NCI-H748 (cell line): ENCODE measurements around the gene TAF12.
"Not testable (repeated sequence)": the region's sequence is repeated elsewhere in the genome, so short reads cannot be mapped to it uniquely, and the experiment has no call there.

Experiments
- DNase-seq: peaks from one replicate; lab custom pipeline; 2025; ENCODE audit not compliant: unreplicated experiment; lab: John Stamatoyannopoulos, UW

The TAF12 gene, protein sequence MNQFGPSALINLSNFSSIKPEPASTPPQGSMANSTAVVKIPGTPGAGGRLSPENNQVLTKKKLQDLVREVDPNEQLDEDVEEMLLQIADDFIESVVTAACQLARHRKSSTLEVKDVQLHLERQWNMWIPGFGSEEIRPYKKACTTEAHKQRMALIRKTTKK

DNA sequence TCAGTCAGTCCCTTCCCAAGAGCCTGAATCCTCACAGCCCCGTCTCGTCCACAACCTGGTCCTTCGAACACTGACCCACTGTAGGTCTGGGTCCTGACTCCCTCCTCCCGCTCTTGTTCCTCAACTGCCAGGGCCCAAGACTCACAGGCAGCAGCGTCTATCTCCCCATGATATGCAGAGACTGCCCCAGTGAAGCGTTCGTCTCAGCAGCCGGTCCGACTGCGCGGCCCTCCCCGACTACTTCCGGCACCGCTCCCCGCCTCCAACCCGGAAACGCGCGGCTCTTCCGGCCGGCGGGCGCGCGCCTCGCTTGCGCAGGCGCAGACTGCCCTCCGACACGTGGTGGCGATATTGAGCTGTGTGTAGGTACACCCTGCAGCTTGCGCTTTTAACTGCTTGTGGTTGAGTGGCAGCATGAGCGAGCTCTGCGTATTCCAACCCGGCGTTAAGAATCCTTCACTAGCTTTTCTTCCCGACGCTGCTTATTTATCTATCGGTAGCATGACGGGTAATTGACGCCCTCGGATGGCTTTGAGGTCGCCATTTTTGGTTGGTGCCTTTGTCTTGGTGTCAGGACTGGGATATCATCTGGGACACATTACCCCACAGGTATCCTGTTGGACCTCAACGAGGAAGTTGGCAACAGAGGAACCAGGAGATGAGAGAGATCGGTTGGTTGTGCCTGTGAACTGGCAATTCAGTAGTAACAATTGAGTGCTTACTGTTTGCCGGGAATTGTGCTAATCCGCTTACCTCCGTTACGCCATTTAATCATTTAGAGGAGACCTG is at the start of gene TAF12:
Gene TAF12, minus strand, starts transcription at position 221 of the 789 bp plus-strand sequence. CDS start 20,986 bp downstream, outside the sequence.
- DNase-seq, result peak; percentile 93

DNA sequence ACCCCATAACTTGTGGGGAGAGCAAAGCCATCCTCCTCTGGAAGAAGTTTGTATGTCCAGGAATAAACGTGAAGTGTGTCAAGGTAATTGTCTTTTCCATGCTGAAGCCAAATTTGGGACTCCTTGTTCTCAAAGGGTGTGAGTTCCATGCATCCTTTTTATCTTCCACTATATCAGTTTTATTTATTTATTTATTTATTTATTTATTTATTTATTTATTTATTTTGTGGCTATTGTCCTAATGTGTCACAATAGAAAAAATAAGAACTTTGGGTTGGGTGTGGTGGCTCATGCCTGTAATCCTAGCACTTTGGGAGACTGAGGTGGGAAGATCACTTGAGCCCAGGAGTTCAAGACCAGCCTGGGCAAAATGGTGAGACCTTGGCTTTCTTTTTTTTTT is 48.8 kb upstream of the TAF12 start:
- not testable (repeated sequence) for DNase-seq

DNA sequence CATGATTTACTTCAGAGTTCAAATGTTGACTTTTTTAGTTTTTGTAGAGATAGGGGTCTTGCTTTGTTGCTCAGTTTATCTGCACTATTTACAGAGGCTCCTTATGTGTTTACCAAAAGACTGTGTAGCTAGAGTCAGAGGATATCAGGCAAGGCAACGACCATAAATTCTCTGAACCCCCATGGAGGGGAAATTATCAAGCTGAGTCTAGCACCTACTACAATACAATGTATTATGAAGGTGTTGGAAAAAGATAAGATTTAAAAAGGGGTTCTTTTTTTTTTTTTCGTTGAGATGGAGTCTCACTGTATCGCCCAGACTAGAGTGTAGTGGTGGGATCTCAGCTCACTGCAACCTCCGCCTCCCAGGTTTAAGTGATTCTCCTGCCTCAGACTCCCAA is 42.1 kb upstream of the TAF12 start:
- DNase-seq, result no peak

DNA sequence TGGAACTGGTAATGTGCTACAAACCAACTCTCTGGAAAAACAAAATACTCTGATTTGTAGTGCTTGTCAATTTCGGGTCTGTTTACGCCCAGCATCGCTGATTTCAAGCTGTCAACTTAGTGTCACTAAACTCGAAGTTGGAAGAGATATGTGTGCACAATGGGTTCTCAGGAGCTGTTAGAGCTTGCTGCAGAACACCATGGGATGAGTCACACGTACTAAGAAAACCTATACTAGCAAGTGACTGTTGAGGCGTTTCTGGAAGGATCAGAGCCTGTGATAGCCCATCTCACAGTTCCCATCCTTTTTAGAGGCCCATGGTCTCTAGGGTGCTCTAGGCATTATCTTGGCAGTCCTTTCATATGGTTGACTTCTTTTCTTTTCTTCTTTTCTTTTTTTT is 40.0 kb upstream of the TAF12 start:
- no peak for DNase-seq

DNA sequence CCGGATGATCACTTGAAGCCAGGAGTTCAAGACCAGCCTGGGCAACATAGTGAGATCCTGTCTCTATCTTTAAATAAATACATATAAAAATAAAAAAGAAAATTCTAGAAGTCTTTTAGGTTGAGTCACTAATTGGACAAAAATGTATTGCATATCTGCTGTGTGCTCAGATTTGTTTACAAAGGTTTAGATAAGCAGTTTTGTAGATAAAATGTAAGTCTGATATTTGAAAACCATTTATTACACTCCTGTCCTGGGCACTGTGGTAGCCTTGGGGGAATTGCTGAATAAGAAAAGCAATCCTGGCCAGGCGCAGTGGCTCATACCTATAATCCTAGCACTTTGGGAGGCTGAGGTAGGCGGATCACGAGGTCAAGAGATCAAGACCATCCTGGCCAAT is 37.3 kb upstream of the TAF12 start:
- no peak for DNase-seq

DNA sequence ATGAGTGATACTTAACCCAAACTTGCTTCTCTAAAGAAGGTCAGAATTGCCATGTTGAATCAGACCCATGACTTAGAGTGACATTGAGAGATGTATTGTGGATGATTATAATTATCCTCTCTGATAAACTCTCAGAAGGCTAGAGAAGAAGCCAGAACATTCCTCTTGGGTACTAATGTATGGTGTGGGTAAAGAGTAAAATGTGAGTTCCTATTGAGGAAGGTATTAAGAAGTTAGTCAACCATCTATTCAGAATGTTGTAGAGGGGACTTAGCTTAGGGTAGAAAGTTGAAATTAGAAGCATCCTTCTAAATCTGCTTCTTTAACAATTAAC is 33.0 kb upstream of the TAF12 start:
- DNase-seq, result no peak

DNA sequence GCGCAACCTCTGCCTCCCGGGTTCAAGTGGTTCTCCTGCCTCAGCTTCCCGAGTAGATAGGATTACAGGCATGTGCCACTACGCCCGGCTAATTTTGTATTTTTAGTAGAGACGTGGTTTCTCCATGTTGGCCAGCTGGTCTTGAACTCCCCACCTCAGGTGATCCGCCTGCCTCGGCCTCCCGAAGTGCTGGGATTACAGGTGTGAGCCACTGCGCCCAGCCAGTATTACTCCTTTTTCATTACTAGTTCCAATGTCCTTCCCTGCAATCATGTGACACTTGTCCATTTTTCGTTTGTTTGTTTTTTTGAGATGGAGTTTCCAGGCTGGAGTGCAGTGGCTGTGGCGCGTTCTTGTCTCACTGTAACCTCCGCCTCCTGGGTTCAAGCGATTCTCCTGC is 30.1 kb upstream of the TAF12 start:
- DNase-seq, result not testable (repeated sequence)

DNA sequence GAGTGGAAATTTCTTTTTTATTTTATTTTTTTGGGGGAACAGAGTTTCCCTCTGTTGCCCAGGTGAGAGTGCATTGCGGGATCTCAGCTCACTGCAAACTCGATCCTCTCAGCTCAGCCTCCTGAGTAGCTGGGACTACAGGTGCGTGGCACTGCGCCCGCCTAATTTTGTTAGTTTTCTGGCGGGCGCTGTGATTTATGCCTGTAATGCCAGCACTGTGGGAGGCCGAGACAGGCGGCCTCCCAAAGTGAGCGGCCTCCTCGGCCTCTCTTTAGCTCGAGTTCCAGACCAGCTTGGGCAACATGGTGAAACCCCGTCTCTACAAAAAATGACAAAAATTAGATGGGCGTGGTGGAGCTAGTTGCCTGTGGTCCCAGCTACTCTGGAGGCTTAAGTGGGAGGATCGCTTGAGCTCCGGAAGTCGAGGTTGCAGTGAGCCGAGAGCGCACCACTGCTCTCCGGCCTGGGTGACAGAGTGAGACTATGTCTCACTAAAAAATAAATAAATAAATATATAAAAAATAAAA is 28.4 kb upstream of the TAF12 start:
- no peak for DNase-seq

DNA sequence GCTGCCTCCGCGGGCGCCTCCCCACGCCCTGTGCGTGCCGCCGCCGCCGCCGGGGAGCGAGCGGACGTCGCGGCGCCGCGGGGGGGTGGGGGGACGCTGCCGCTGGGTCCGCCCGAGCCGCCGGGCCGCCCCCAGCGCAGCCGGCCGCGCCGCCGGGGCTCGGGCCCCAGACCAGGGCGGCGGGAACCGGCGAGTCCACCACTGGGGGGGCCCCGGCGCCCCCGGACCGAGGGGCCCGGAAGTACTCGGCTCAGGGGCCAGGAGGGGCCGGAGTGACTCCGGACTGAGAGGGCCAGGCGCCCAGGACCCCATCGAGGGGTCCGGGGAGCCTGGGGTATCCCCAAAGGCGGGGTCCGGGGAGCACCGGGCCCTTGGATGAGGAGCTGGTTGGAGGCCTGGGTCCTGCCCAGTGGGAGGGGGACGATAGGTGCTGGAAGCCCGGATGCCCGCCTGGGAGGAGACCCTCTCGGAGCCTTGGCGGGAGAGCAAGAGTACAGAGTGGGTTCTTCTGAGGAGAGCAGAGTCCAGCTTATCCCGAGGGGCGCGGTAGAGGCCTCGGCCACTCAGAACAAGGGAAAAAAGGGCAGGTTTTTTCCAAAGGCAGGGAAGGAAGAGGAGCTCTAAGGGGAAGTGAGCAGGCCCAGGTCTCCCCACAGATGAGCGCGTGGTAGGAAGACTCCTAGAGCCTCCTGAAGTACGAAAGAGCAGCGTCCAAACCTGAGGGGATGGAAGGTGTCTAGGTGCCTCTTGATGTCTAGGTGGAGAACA is 26.3 kb upstream of the TAF12 start:
- peak; percentile 82 for DNase-seq

DNA sequence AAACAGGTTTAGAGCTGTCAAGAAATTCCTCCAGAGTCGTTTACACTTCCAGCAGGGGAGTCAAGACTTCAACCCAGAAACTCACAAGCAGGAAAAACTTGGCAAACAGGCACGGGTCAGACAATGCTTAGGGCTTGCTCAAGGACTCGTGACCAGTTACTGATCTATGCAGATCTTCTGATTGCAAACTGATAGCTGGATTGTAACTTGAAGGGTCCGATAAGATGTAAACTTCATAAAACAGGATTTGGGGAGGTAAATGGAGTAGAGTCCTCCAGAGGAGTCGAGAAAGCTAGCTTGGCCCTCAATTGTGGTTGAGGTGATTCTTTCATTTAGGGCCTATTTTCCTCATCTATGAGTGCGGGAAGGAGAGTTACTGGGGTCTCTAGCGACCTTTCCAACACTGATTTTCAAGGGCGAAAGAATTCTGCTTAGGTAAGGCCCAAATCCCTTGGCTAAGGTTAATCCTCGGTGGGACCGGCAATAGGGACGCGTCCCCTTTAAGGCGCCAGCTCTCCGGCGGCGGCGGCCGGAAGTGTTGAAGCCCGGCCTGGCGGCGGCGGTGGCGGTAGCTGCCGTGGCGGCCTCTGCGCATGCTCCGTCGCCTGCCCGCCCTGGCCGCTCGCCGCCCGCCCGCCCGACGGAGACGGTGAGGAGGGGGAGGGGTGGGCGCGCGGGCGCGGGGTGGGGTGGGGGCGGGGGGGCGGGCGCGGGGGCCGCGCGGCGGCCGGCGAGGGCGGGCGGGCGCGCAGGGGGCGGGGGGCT is 25.5 kb upstream of the TAF12 start, which contains the start of gene GMEB1:
Gene GMEB1, plus strand, starts transcription at position 594 of the 765 bp plus-strand sequence. CDS start 14,829 bp downstream, outside the sequence.
- peak; percentile 88 for DNase-seq

DNA sequence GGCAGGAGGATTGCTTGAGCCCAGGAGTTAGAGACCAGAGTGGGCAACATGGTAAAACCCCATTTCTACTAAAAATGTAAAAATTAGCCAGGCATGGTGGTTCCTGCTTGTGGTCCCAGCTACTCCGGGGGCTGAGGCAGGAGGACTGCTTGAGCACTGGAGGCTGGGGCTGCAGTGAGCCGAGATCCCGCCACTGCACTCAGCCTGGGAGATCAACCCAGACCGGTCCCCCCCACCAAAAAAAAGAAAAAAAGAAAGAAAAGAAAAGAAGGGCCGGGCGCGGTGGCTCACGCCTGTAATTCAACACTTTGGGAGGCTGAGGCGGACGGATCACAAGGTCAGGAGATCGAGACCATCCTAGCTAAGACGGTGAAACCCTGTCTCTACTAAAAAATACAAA is 23.9 kb upstream of the TAF12 start:
- DNase-seq, result no peak

DNA sequence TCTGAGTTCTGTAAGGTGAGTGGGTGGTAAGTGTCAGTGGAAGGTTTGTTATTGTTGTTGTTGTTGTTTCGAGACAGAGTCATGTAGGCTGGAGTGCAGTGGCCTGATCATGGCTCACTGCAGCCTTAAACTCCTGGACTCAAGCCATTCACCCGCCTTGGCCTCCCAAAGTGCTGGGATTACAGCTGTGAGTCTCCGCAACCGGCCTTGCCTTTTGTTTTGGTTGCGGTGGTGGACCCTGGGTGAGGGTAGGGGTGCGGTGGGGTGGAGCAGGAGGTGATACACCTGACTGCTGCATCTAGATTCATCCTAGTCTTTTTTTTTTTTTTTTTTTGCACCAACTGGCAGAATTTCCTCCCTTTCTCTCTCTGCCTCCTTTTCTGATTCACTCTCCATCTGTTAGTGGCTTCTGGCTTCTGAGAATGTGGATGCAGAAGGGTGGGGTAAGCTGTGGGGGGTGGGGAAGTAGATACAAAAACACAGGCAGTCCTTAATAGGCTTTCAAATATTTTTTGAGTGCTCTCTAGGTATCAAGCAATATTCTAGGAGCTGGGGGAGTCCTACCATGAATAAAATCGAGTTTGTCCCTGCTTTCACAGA is 21.1 kb upstream of the TAF12 start:
- no peak for DNase-seq

DNA sequence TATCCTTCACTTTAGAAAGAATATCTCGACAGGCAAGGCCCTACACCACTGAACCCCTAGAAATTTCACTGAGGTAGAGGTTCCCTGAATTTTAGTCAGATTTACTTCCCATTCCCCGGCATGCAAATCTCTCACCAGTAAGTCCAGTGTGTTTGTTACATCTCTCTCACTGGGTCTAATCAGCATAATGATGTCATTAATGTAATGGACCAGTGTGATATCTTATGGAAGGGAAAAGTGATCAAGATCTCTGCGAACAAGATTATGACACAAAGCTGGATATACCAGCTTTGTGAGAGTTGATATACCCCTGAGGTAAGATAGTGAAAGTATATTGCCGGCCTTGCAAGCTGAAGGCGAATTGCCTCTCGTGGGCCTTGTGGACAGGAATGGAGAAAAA is 13.5 kb upstream of the TAF12 start:
- DNase-seq, result no peak

DNA sequence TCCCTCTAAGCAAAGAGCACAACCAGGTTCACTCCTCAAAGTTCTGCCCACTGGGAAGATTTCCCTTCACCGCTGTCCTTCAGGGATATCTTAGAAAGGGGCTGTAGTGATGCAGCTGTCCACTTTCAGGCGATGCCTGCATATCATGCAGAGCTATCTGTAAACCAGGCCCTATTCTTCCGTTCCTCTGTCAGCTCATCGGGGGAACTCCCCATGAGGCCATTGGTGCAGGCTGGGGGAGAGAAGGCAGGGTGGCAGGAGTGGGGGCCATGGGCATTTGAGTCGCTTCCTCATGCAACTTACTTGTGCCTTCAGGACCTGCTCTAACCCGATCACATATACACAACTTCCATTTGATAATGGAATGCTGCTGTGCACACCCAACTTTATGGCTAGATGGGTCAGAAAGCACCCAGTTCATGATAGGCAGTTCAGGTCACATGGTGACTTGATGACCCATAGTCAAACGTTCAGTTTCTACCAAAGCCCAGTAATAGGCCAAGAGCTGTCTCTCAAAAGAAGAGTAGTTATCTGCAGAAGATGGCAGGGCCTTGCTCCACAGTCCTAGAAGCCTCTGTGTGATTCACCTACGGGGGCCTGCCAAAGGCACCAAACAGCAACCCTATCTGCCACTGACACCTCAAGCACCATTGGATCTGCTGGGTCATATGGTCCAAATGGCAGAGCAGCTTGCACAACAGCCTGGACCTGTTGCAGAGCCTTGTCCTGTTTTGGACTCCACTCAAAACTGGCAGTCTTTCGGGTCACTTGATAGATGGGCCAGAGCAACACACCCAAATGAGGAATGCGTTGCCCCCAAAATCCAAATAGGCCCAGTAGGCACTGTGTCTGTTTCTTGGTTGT is 12.8 kb upstream of the TAF12 start:
- DNase-seq, result not testable (repeated sequence)

DNA sequence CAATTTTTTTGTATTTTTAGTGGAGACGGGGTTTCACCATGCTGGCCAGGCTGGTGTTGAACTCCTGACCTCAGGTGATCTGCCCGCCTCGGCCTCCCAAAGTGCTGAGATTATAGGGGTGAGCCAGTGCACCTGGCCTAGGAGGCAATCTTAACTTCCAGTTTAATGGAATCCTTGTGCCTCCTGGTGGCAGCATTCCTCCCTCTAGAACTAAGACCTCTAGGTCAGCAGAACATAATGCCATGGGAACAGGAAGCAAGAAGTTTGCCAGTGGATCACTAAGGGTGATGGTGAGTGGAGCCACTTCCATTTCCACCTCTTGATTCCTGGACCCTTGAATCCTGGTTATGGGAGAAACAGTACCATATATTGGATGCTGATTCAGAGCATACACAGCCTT is 11.0 kb upstream of the TAF12 start:
- DNase-seq, result peak; percentile 26

DNA sequence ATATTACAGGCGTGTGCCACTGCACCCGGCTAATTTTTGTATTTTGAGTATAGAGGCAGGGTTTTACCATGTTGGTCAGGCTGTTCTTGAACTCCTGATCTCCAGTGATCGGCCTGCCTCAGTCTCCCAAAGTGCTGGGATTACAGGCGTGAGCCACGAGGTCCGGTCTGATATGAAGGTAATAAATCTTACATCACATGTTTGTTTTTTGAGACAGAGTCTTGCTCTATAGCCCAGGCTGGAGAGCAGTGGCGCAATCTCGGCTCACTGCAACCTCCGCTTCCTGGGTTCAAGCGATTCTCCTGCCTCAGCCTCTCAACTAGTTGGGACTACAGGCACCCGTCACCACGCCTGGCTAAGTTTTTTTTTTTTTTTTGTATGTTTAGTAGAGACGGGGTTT is 10.2 kb upstream of the TAF12 start:
- DNase-seq, result not testable (repeated sequence)

DNA sequence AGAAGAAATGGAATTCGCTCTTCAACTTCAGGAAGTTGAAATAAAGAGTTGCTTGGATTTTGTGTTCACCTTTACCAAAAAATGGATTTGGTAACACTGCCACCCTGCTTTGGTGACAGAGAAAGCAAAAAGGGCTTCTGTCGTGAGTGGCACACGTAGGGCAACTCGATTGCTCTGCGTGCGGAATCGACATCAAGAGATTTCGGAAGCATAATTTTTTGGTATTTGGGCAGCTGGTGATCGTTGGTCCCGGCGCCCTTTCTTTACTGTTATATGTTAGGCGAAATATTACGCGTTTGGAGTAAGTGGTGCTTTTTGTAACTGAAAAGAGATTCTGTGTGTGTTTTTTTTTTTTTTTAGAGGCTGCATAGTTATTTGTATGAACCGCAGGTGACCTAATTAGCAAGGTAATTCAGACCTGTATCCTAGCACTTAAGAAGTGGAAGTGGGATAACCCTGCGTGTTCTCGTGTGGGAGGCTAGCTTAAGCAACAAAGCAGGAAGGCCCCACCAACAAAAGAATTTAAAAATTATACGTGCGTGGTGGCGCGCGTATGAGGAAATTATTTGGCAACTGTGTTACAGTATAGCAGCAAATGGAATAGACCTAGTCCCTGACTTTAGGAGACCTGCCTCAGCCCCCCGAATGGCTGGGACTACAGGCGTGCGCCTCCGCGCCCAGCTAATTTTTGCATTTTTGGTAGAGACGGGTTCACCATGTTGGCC is 5.8 kb upstream of the TAF12 start, which contains the start of gene RNU11:
Gene RNU11, plus strand, starts transcription at position 127 of the 725 bp plus-strand sequence.
- DNase-seq, result peak; percentile 97

DNA sequence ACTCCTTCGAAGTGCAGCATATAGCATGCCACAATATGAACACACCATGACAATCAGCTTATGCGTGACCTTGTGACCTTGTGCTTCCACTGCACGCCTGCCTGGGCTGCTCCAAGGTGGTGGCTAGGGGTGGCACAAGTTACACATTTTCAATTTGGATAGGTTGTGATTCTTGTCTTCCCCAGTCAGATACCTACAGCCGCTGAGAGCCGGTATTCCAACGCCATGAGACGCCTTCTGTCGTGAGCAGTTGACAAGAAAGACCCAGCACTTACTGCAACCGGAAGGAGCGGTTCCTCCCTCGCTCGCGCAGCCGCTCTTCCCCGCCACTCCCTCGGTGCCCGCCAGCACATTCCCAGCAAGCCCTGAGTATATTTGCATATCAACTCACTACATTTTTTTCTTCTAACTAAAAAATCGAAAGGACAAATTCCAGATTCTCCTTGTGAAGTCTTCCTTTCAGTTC is 5.2 kb upstream of the TAF12 start:
- peak; percentile 88 for DNase-seq

DNA sequence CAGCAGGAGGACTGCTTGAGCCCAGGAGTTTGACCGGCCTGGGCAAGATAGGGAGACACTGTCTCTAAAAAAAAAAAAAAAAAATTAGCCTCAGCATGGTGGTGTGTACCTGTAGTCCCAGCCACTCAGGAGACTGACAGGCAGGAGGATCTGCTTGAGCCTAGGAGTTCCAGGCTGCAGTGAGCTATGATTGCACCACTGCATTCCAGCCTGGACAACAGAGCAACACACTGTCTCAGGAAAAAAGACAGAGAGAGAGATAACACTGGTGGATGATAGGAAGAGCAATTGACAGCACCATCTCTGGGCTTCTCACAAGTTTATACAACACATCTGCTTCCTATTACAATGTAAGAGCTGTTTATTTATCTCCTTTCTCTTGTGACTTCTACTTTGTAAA is 3.2 kb upstream of the TAF12 start:
- DNase-seq, result no peak
